A549 treated with CORT108297 at 1 μM for 4 hours (cell line): ENCODE data around the gene ZNF563. TPM values are rescaled to one million over a fixed set of nuclear protein-coding genes. Genes with fewer than 3 reads are reported as not detected.

Experiments used
- total RNA-seq: library from RNA; stranded (reverse); fragments of 200-300 nt; extraction: Qiagen RNA extraction; gene quantifications from 5 replicates; pipeline ENCODE4 v1.2.3, GENCODE V29; 2022

Gene ZNF563
- total RNA-seq: not detected in 5 replicates

GRCh38 chr19:12333162-12334159, at the start of gene ZNF563:
Gene ZNF563 (minus strand): TSS chr19:12333633. CDS start chr19:12333482, 151 bp downstream.

GRCh38 chr19:12365236-12366162, 32.1 kb upstream of the ZNF563 start, which contains the start of gene ZNF442:
Gene ZNF442 (minus strand): TSS chr19:12365683. CDS start chr19:12363631, 2,052 bp downstream.

GRCh38 chr19:12294249-12295158, 38.9 kb downstream of the ZNF563 start, which contains the start of gene ZNF44:
Gene ZNF44 (minus strand): TSS chr19:12294883. CDS start chr19:12294694, 189 bp downstream.

Other genes starting within 250 kb of the ZNF563 start
- 0.12 to 0.37 TPM (median 0.20 TPM) in 5 replicates for gene ZNF20, start 193.3 kb downstream of the ZNF563 start, total RNA-seq
- gene ZNF625, start 176.9 kb downstream of the ZNF563 start, total RNA-seq: not detected in 5 replicates
- gene ZNF136, start 170.5 kb downstream of the ZNF563 start, total RNA-seq: 1.2 to 2.0 TPM (median 1.7 TPM) in 5 replicates
- gene ZNF44, start 38.8 kb downstream of the ZNF563 start, total RNA-seq: 0.36 to 1.1 TPM (median 0.61 TPM) in 5 replicates
- not detected in 5 replicates for gene ZNF442, start 32.0 kb upstream of the ZNF563 start, total RNA-seq
- 1.4 to 2.3 TPM (median 1.6 TPM) in 5 replicates for gene ZNF799, start 67.6 kb upstream of the ZNF563 start, total RNA-seq
- 0.80 to 1.1 TPM (median 0.92 TPM) in 5 replicates for gene ZNF443, start 107.4 kb upstream of the ZNF563 start, total RNA-seq
- gene ZNF709, start 151.2 kb upstream of the ZNF563 start, total RNA-seq: 0.05 TPM in 1 of 5 replicates, not detected in the others
- gene ZNF564, start 217.8 kb upstream of the ZNF563 start, total RNA-seq: 1.3 to 2.4 TPM (median 1.9 TPM) in 5 replicates